Neural cell (in vitro differentiated cells): ENCODE results near the gene DIS3L2.

Experiments used
- CTCF ChIP-seq: fragments of 450-650 bp; IDR thresholded peaks from 2 replicates; pipeline ENCODE4 v1.5.1; 2014; ENCODE audit warnings: antibody characterized with exemption, mild to moderate bottlenecking, moderate library complexity; ENCODE audit not compliant: poor library complexity, severe bottlenecking
- EZH2 ChIP-seq: fragments of 200-600, 300-800 bp; shearing (Covaris generic), sonication (generic); IDR thresholded peaks from 2 replicates; pipeline ENCODE4 v1.6.1; 2014; ENCODE audit warnings: antibody characterized with exemption, low read length, borderline replicate concordance, mild to moderate bottlenecking; ENCODE audit not compliant: insufficient read depth, poor library complexity, severe bottlenecking

- TF ChIP-seq EZH2 = no peak
- no peak for TF ChIP-seq CTCF
Observed at GRCh38 chr2:232038251-232038880, 76.9 kb downstream of the DIS3L2 start.
